ENCODE measurements around the gene SORCS2.

SORCS2 gene

DNA sequence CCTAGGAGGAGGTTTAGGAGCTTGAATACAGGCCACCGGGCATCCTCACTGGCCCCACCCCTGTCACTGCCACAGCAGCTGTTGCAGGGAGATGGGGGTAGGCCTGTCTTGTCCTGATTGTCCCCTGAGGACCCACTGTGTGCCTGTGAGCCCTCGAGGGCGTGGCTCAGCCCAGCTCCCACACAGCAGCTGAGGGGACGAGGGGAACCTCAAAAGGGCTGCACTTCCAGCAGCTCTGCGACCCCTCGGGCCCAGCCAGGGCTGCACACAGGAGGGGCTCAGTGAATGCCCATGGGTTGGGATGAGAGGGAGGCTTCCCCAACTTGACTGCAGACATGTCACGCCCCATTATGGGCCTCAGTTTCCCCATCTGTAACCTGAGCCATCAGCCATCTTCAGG is 521.4 kb downstream of the SORCS2 start:
- no peak overlapping the region for H3K9ac ChIP-seq (ENCODE audit: low read length)
- H3K4me1 ChIP-seq (ENCODE audit: low read length) = peaks cover 25% of the 10 kb centered on the region
- no peaks in the 10 kb centered on the region for H3K27me3 ChIP-seq (ENCODE audit: low read depth, low read length)
- no peak overlapping the region for H3K4me3 ChIP-seq (ENCODE audit: low read length)
- H3K79me2 ChIP-seq (ENCODE audit: low read length) = no peaks in the 10 kb centered on the region
- no peak overlapping the region for H3K27ac ChIP-seq (ENCODE audit: low read length)
- TF ChIP-seq, protein P1, sequence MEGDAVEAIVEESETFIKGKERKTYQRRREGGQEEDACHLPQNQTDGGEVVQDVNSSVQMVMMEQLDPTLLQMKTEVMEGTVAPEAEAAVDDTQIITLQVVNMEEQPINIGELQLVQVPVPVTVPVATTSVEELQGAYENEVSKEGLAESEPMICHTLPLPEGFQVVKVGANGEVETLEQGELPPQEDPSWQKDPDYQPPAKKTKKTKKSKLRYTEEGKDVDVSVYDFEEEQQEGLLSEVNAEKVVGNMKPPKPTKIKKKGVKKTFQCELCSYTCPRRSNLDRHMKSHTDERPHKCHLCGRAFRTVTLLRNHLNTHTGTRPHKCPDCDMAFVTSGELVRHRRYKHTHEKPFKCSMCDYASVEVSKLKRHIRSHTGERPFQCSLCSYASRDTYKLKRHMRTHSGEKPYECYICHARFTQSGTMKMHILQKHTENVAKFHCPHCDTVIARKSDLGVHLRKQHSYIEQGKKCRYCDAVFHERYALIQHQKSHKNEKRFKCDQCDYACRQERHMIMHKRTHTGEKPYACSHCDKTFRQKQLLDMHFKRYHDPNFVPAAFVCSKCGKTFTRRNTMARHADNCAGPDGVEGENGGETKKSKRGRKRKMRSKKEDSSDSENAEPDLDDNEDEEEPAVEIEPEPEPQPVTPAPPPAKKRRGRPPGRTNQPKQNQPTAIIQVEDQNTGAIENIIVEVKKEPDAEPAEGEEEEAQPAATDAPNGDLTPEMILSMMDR (IDR thresholded peaks at IDR 0.05; ENCODE audit: low read depth, low read length) = no peak
- TF ChIP-seq EZH2phosphoT487 (IDR thresholded peaks at IDR 0.05; ENCODE audit: low read depth) = no peak
- H3K9me3 ChIP-seq (ENCODE audit: insufficient read depth, low read length) = no peaks in the 10 kb centered on the region
- no peak overlapping the region for H2AFZ ChIP-seq (ENCODE audit: low read depth, low read length)
- no peaks in the 10 kb centered on the region; the same call in 1 of the 2 replicates for H4K20me1 ChIP-seq (ENCODE audit: insufficient read depth, low read length)
- no peaks in the 10 kb centered on the region for H3K36me3 ChIP-seq (replicated peaks; ENCODE audit: low read depth, low read length)
- no peak overlapping the region for H3K4me2 ChIP-seq (ENCODE audit: low read length)

- TF ChIP-seq, protein P1 (IDR thresholded peaks at IDR 0.05; ENCODE audit: low read depth, low read length) = no peak
- TF ChIP-seq EZH2phosphoT487 (IDR thresholded peaks at IDR 0.05; ENCODE audit: low read depth) = no peak
- Histone ChIP-seq H3K27ac (ENCODE audit: low read length) (no peak overlapping the region), H3K4me1 (ENCODE audit: low read length) (peaks cover 25% of the 10 kb centered on the region), H3K4me3 (ENCODE audit: low read length) (no peak overlapping the region), H3K36me3 (replicated peaks; ENCODE audit: low read depth, low read length) (no peaks in the 10 kb centered on the region), H3K79me2 (ENCODE audit: low read length) (no peaks in the 10 kb centered on the region), H3K9ac (ENCODE audit: low read length) (no peak overlapping the region), H3K9me3 (ENCODE audit: insufficient read depth, low read length) (no peaks in the 10 kb centered on the region), H4K20me1 (ENCODE audit: insufficient read depth, low read length) (no peaks in the 10 kb centered on the region; the same call in 1 of the 2 replicates), H2AFZ (ENCODE audit: low read depth, low read length) (no peak overlapping the region), H3K27me3 (ENCODE audit: low read depth, low read length) (no peaks in the 10 kb centered on the region), H3K4me2 (ENCODE audit: low read length) (no peak overlapping the region)
Measured at GRCh38 chr4:7714176-7714575, 521.8 kb downstream of the SORCS2 start.

- H3K27me3 ChIP-seq (ENCODE audit: low read depth, low read length) = 0 out of 2 replicates have a peak, but pooled peaks cover under 1% of the 10 kb centered on the region
Measured at GRCh38 chr4:7714738-7715137, 522.4 kb downstream of the SORCS2 start.

GRCh38 chr4:7715271-7716009 is 523.1 kb downstream of the SORCS2 start:
- Histone ChIP-seq H3K27me3 (ENCODE audit: low read depth, low read length) (peaks cover 8% of the 10 kb centered on the region; the same call in 1 of the 2 replicates), H3K4me1 (ENCODE audit: low read length) (peaks cover 25% of the 10 kb centered on the region), H3K27ac (ENCODE audit: low read length) (peak overlapping the region; percentile 32; the same call in 1 of the 2 replicates), H3K9ac (ENCODE audit: low read length) (no peak overlapping the region; the same call in 1 of the 2 replicates), H3K36me3 (replicated peaks; ENCODE audit: low read depth, low read length) (no peaks in the 10 kb centered on the region), H2AFZ (ENCODE audit: low read depth, low read length) (no peak overlapping the region), H3K9me3 (ENCODE audit: insufficient read depth, low read length) (no peaks in the 10 kb centered on the region), H4K20me1 (ENCODE audit: insufficient read depth, low read length) (no peaks in the 10 kb centered on the region; the same call in 1 of the 2 replicates), H3K4me3 (ENCODE audit: low read length) (peak overlapping the region; percentile 20; the same call in 1 of the 2 replicates), H3K79me2 (ENCODE audit: low read length) (no peaks in the 10 kb centered on the region), H3K4me2 (ENCODE audit: low read length) (peak overlapping the region; percentile 66)
- TF ChIP-seq, protein P1 (IDR thresholded peaks at IDR 0.05; ENCODE audit: low read depth, low read length) = no peak
- TF ChIP-seq EZH2phosphoT487 (IDR thresholded peaks at IDR 0.05; ENCODE audit: low read depth) = no peak

More at GRCh38 chr4:7714738-7715137, 522.4 kb downstream of the SORCS2 start:
- H2AFZ ChIP-seq (ENCODE audit: low read depth, low read length) = no peak overlapping the region
- H3K4me2 ChIP-seq (ENCODE audit: low read length) = no peak overlapping the region
- no peak for TF ChIP-seq EZH2phosphoT487 (IDR thresholded peaks at IDR 0.05; ENCODE audit: low read depth)
- H3K4me3 ChIP-seq (ENCODE audit: low read length) = no peak overlapping the region
- H3K36me3 ChIP-seq (replicated peaks; ENCODE audit: low read depth, low read length) = no peaks in the 10 kb centered on the region
- H3K9me3 ChIP-seq (ENCODE audit: insufficient read depth, low read length) = no peaks in the 10 kb centered on the region
- H4K20me1 ChIP-seq (ENCODE audit: insufficient read depth, low read length) = no peaks in the 10 kb centered on the region; the same call in 1 of the 2 replicates
- H3K9ac ChIP-seq (ENCODE audit: low read length) = no peak overlapping the region
- H3K27ac ChIP-seq (ENCODE audit: low read length) = no peak overlapping the region
- H3K79me2 ChIP-seq (ENCODE audit: low read length) = no peaks in the 10 kb centered on the region
- peaks cover 25% of the 10 kb centered on the region for H3K4me1 ChIP-seq (ENCODE audit: low read length)
